HL-60/S4 treated with phorbol 12-myristate 13-acetate at 8.2 ng/mL for 4 days and 3 days (cell line): ENCODE measurements around the gene CAPN5.

Source experiments
- in situ Hi-C: fragments of 300-500 bp; cut with MboI; formaldehyde crosslinking; loops from 2 replicates; pipeline ENCODE4 v1.15.0; 2022; ENCODE audit warnings: low sequenced_read_pairs

CAPN5 gene

GRCh38 chr11:77165066-77165465 lies 98.3 kb downstream of the CAPN5 start:
- in situ Hi-C loops = no loop called here

GRCh38 chr11:77166021-77166420 lies 99.2 kb downstream of the CAPN5 start:
- in situ Hi-C loops = no loop called here

- in situ Hi-C loops = no loop called here
These were observed 100.4 kb downstream of the CAPN5 start for GRCh38 chr11:77167111-77167626.

- in situ Hi-C loops = no loop called here
These were observed 101.0 kb downstream of the CAPN5 start for GRCh38 chr11:77167791-77168190.

- in situ Hi-C loops = no loop called here
These were observed 103.3 kb downstream of the CAPN5 start for GRCh38 chr11:77170107-77170506.

- in situ Hi-C loops = no loop called here
These were observed 104.5 kb downstream of the CAPN5 start for GRCh38 chr11:77171254-77171653.

- in situ Hi-C loops = no loop called here
These were observed 105.3 kb downstream of the CAPN5 start for GRCh38 chr11:77171885-77172665.

GRCh38 chr11:77172666-77172982 lies 105.9 kb downstream of the CAPN5 start:
- in situ Hi-C loops = no loop called here

GRCh38 chr11:77173494-77173893 lies 106.7 kb downstream of the CAPN5 start:
- in situ Hi-C loops = no loop called here

- in situ Hi-C loops = no loop called here
These were observed 107.8 kb downstream of the CAPN5 start for GRCh38 chr11:77174559-77174958.

- in situ Hi-C loops = no loop called here
These were observed 108.5 kb downstream of the CAPN5 start for GRCh38 chr11:77175021-77175842.
